ENCODE data around the gene PSAPL1.

Gene PSAPL1

DNA sequence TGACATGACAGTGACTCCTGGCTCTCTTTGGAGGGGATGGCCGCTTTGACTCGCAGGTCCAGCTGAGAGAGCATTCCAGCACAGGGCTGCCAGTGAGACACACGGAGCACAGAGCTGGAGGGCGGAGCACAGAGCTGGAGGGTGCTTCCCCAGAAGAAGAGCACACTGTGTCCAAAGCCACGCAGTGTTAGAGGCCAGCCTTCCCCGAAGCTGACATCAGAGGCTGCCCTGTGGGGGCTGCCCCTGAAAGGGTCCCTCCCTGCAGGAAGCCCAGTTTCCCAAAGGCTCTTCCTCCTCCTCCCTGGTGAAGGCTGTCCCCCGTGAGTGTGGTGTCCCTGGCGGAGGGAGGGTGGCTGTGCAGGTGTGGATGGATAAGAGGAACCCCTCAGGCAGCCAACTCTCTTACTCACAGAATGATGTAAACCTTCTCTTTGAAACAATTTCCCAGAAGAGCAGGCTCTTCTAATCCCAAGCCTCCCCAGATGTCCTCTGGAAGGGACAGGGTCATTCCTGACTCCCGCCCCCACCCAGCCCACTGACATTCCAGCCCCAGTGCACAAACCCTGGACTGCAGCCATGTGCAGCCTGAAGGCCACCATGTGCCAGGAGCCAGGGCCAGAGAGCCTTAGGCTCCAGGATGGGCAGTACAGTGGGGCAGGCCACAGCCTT, 53.4 kb downstream of the PSAPL1 start:
- no peak for DNase-seq
